Measurements from ENCODE around the gene PLCB4. TPM values are rescaled to one million over a fixed set of nuclear protein-coding genes. Genes with fewer than 3 reads are reported as not detected.
"Not testable (repeated sequence)": the region's sequence is repeated elsewhere in the genome, so short reads cannot be mapped to it uniquely, and the experiment has no call there.

The PLCB4 gene
- total RNA-seq, 4 donors from 2014 or later, result 3.5 to 30.5 (median 17.5) TPM

DNA sequence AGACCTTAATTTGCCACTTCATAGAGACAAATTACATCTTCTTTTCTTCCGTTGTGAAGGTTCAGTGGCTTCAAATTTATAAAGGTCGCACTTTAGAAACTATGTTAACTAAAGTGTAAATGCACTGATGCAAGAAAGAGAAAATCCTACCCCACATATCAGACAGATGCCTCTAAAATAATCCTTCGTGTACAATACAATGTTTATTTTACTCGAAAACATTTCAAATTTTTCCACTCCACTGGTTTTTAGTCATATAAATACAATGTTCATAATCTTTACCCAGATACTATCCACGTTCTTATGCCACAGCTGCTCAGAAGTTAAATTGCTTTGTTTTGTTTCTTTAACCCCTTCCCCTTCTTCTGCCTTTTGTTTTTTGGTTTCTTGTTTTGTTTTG, 305.2 kb downstream of the PLCB4 start:
- Histone ChIP-seq H3K27me3 (no peaks in the 10 kb centered on the region), H3K4me3 (no peak overlapping the region), H3K4me1 (no peaks in the 10 kb centered on the region), H3K9me3 (no peaks in the 10 kb centered on the region), H3K36me3 (no peaks in the 10 kb centered on the region), H3K27ac (no peak overlapping the region)
- no peak for DNase-seq
- TF ChIP-seq POLR2A (IDR thresholded peaks at IDR 0.05), result no peak
- TF ChIP-seq, protein P1, sequence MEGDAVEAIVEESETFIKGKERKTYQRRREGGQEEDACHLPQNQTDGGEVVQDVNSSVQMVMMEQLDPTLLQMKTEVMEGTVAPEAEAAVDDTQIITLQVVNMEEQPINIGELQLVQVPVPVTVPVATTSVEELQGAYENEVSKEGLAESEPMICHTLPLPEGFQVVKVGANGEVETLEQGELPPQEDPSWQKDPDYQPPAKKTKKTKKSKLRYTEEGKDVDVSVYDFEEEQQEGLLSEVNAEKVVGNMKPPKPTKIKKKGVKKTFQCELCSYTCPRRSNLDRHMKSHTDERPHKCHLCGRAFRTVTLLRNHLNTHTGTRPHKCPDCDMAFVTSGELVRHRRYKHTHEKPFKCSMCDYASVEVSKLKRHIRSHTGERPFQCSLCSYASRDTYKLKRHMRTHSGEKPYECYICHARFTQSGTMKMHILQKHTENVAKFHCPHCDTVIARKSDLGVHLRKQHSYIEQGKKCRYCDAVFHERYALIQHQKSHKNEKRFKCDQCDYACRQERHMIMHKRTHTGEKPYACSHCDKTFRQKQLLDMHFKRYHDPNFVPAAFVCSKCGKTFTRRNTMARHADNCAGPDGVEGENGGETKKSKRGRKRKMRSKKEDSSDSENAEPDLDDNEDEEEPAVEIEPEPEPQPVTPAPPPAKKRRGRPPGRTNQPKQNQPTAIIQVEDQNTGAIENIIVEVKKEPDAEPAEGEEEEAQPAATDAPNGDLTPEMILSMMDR (IDR thresholded peaks at IDR 0.05), result no peak

DNA sequence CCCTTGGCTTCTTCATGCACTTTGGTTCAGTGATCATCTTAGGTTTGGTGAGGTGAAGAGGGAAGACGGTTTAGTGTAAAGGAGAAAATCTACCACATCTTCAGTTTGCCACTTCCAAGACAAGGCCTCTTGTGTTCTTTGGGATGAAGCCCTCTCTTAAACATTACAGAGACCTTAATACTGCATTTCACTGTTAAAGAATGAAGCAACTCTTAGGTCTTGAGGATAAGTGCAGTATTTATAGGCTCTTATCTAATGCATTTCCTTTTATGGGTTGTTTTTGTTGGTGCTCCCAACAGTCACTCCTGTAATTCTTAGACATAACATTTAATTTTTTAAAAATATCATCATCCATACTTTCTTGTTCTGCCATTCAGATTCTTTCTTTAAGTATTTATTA, 305.6 kb downstream of the PLCB4 start:
- TF ChIP-seq, protein P1 (IDR thresholded peaks at IDR 0.05), result no peak
- no peak for TF ChIP-seq POLR2A (IDR thresholded peaks at IDR 0.05)
- Histone ChIP-seq H3K27ac (no peak overlapping the region), H3K36me3 (no peaks in the 10 kb centered on the region), H3K27me3 (no peaks in the 10 kb centered on the region), H3K4me3 (no peak overlapping the region), H3K9me3 (no peaks in the 10 kb centered on the region), H3K4me1 (no peaks in the 10 kb centered on the region)
- no peak for DNase-seq

DNA sequence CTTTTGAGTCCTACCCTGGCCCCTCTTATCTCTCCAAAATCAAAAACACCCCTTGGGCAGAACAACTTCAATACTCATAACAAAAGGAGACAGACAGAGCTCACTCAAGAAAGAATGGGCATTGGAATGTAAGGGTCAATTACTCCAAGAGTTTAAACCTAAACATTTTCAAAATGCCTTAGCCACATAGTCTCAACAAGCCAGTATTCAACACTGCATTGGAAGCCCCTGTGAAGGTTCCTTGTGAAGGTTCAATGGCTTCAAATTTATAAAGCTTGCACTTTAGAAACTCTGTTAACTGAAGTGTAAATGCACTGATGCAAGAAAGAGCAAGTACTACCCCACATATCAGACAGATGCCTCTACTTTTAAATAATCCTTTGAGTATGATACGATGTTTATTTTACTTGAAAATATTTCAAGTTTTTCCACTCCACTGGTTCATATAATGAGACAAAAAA, 306.4 kb downstream of the PLCB4 start:
- no peaks in the 10 kb centered on the region for H3K9me3 ChIP-seq
- no peaks in the 10 kb centered on the region for H3K27me3 ChIP-seq
- TF ChIP-seq, protein P1 (IDR thresholded peaks at IDR 0.05), result no peak
- no peak for TF ChIP-seq POLR2A (IDR thresholded peaks at IDR 0.05)
- no peak overlapping the region for H3K4me3 ChIP-seq
- no peak for DNase-seq
- no peaks in the 10 kb centered on the region for H3K36me3 ChIP-seq
- no peak overlapping the region for H3K27ac ChIP-seq
- H3K4me1 ChIP-seq, result no peaks in the 10 kb centered on the region

DNA sequence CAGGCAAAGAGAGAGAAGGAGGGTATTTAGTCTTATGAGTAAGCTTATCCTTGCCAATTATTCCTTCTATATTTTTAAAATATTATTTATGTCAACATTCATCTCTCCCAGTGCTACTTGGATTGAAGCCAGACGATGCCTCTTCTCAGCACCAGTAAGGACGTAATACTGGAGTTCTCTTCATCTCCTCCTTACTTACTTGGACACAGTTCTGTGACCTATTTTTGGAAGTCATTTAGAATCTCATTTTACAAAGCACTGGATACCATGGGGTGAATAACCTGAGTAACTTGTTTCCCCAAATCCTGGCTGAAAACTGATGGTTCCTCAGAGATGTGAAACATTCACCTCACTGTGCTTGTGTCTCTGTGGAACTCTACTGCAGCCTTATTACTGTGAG, 308.1 kb downstream of the PLCB4 start:
- Histone ChIP-seq H3K27me3 (no peaks in the 10 kb centered on the region), H3K27ac (no peak overlapping the region), H3K4me1 (no peaks in the 10 kb centered on the region), H3K4me3 (no peak overlapping the region), H3K9me3 (no peaks in the 10 kb centered on the region), H3K36me3 (no peaks in the 10 kb centered on the region)
- TF ChIP-seq POLR2A (IDR thresholded peaks at IDR 0.05), result no peak
- TF ChIP-seq, protein P1 (IDR thresholded peaks at IDR 0.05), result no peak
- no peak for DNase-seq

DNA sequence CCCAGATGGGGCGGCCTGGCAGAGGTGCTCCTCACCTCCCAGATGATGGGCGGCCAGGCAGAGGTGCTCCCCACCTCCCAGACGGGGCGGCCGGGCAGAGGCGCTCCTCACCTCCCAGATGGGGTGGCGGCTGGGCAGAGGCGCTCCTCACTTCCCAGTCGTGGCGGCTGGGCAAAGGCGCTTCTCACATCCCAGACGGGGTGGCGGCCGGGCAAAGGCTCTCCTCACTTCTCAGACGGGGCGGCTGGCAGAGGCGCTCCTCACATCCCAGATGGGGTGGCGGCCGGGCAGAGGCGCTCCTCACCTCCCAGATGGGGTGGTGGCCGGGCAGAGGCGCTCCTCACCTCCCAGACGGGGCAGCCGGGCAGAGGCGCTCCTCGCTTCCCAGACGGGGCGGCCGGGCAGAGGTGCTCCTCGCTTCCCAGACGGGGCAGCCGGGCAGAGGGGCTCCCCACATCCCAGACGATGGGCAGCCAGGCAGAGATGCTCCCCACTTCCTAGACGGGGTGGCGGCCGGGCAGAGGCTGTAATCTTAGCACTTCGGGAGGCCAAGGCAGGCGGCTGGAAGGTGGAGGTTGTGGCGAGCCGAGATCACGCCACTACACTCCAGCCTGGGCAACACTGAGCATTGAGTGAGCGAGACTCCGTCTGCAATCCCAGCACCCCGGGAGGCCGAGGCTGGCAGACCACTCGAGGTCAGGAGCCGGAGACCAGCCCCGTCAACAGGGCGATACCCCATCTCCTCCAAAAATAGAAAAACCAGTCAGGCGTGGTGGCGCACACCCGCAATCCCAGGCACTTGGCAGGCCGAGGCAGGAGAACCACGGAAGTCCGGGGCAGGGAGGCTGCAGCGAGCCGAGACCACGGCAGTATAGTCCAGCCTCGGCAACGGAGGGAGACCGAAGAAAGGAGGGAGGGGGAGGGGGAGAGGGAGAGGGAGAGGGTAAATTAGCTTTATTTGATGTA, 316.7 kb downstream of the PLCB4 start:
- not testable (repeated sequence) for H3K27ac ChIP-seq, H3K27me3 ChIP-seq, H3K4me3 ChIP-seq, DNase-seq, H3K9me3 ChIP-seq, H3K4me1 ChIP-seq, H3K36me3 ChIP-seq

DNA sequence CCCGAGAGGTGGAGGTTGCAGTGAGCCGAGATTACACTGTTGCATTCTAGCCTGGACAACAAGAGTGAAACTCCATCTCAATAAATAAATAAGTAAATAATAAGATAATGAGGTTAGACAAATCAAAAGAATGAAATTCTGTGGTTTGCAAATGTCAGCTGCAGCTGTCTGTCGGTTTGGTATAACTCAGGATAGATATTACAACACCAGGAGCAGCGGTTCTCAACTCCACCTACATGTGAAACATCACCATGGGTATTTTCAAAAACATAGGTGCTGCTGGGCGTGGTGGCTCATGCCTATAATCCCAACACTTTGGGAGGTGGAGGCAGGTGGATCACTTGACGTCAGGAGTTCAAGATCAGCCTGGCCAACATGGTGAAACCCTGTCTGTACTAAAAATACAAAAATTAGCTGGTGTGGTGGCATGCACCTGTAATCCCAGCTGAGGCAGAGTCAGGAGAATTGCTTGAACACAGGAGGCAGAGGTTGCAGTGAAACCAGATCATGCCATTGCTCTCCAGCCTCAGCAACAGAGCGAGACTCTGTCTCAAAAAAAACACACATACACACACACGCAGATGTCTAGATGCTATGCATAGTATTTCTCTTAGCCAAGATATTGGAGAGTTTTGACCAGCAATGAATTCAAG, 319.4 kb downstream of the PLCB4 start:
- peaks cover 0 to 8% (median 0%) of the 10 kb centered on the region in 3 donors for H3K36me3 ChIP-seq
- TF ChIP-seq, protein P1 (IDR thresholded peaks at IDR 0.05), result no peak
- no peak for TF ChIP-seq POLR2A (IDR thresholded peaks at IDR 0.05)
- no peaks in the 10 kb centered on the region for H3K9me3 ChIP-seq
- no peaks in the 10 kb centered on the region for H3K27me3 ChIP-seq
- peaks cover 0 to 20% (median 0%) of the 10 kb centered on the region in 4 donors for H3K4me1 ChIP-seq
- no peak overlapping the region for H3K4me3 ChIP-seq
- DNase-seq, result no peak
- H3K27ac ChIP-seq, result peak overlapping the region in 1 of 4 donors; percentile 58
